ENCODE data around the gene AOX1. TPM values are rescaled to one million over a fixed set of nuclear protein-coding genes. Genes with fewer than 3 reads are reported as not detected.

AOX1 gene
- total RNA-seq, 1 donor from 2014 or later, result 3.4 TPM

DNA sequence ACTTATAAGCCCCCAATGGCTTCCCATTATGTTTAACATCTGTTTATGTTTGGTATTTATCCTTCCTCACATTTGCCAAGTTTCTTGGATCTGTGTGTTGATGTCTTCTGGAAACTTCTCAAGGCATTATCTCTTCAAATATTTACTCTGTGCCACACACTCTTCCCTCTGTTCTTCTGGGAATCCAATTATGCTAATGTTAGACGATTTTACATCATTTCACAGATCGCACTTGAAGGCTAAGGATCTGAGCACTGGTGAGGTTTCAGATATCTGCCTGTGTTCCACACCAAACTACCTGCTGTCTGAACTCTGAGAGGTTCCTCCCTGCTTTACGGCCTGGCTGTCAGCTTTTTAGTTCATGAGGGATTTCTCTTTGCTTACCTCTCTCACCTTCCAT lies 10.1 kb downstream of the AOX1 start:
- H3K9me3 ChIP-seq (ENCODE audit: insufficient read depth, low read depth, low read length), result no peaks in the 10 kb centered on the region
- no peak for FAIRE-seq
- no peak for DNase-seq (ENCODE audit: low read depth)
- no peak overlapping the region for H3K4me3 Mint-ChIP-seq (ENCODE audit: unreplicated experiment)
- no peak overlapping the region for H3K9ac ChIP-seq (ENCODE audit: low read length)
- no peaks in the 10 kb centered on the region for H4K20me1 ChIP-seq (ENCODE audit: insufficient read depth, low read length)
- no peaks in the 10 kb centered on the region for H3K9me3 Mint-ChIP-seq (ENCODE audit: unreplicated experiment)
- no peak overlapping the region for H3K27ac Mint-ChIP-seq (ENCODE audit: unreplicated experiment)
- H3K4me2 ChIP-seq (ENCODE audit: low read length), result no peak overlapping the region
- peaks cover 6% of the 10 kb centered on the region for H3K4me1 Mint-ChIP-seq (ENCODE audit: low read depth, unreplicated experiment)
- no peak overlapping the region for H3K27ac ChIP-seq (ENCODE audit: low read depth, low read length)
- no peak overlapping the region for H3K4me3 ChIP-seq (ENCODE audit: insufficient read depth, low read depth, low read length)
- H3K79me2 ChIP-seq (ENCODE audit: insufficient read depth, low read length), result no peaks in the 10 kb centered on the region
- peaks cover 4% of the 10 kb centered on the region for H3K27me3 Mint-ChIP-seq (ENCODE audit: low read depth, unreplicated experiment)
- H3K4me1 ChIP-seq (ENCODE audit: insufficient read depth, low read length), result peaks cover 9% of the 10 kb centered on the region
- H3K27me3 ChIP-seq (ENCODE audit: insufficient read depth, low read length), result no peaks in the 10 kb centered on the region
- no peaks in the 10 kb centered on the region for H3K36me3 ChIP-seq (ENCODE audit: insufficient read depth, low read length)
- no peak for TF ChIP-seq EZH2 (IDR thresholded peaks at IDR 0.05; ENCODE audit: insufficient read depth, low read length)
- no peaks in the 10 kb centered on the region for H3K36me3 Mint-ChIP-seq (ENCODE audit: low read depth, unreplicated experiment)
- H2AFZ ChIP-seq (ENCODE audit: low read depth, low read length), result no peak overlapping the region

DNA sequence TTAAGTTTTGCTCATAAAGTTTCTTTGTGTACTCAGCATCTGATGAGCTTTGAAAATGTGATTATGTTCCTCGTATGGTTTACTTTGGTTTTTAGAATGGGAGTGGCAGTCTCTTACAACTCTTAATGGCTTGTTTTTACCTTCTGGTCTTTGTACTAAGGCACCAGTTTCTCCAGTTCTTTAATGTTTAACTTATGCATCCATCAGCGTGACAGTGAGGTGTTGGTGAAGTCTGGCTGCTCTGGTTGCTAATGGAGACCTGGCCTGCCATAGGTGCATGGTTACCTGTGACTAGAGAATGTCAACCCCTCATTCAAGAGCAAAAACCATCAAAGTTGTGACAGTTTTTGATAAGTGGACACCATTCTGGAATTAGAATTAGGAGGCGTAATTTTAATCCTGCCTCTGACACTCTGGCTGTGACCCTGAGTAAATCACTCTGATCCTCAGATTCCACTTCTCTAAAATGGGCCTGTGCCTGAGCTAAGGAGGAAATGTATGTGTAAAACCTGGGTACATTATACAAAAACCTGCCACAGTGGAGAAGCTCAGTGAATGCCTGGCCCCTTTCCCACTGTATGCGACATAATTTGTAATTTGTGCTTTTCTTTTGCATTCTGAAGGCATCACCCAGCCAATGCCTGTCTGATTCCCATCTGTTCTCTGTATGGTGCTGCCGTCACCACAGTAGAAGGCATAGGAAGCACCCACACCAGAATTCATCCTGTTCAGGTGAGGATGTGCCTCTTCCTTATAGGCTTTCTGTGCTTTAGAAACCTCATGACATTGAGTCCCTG lies 11.2 kb downstream of the AOX1 start:
- no peaks in the 10 kb centered on the region for H3K9me3 ChIP-seq (ENCODE audit: insufficient read depth, low read depth, low read length)
- no peaks in the 10 kb centered on the region for H4K20me1 ChIP-seq (ENCODE audit: insufficient read depth, low read length)
- H3K27me3 ChIP-seq (ENCODE audit: insufficient read depth, low read length), result no peaks in the 10 kb centered on the region
- H3K4me2 ChIP-seq (ENCODE audit: low read length), result no peak overlapping the region
- H3K27ac ChIP-seq (ENCODE audit: low read depth, low read length), result no peak overlapping the region
- H3K4me3 ChIP-seq (ENCODE audit: insufficient read depth, low read depth, low read length), result no peak overlapping the region
- TF ChIP-seq, protein P1, sequence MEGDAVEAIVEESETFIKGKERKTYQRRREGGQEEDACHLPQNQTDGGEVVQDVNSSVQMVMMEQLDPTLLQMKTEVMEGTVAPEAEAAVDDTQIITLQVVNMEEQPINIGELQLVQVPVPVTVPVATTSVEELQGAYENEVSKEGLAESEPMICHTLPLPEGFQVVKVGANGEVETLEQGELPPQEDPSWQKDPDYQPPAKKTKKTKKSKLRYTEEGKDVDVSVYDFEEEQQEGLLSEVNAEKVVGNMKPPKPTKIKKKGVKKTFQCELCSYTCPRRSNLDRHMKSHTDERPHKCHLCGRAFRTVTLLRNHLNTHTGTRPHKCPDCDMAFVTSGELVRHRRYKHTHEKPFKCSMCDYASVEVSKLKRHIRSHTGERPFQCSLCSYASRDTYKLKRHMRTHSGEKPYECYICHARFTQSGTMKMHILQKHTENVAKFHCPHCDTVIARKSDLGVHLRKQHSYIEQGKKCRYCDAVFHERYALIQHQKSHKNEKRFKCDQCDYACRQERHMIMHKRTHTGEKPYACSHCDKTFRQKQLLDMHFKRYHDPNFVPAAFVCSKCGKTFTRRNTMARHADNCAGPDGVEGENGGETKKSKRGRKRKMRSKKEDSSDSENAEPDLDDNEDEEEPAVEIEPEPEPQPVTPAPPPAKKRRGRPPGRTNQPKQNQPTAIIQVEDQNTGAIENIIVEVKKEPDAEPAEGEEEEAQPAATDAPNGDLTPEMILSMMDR (IDR thresholded peaks at IDR 0.05; ENCODE audit: insufficient read depth, low read depth, low read length), result no peak
- TF ChIP-seq EZH2 (IDR thresholded peaks at IDR 0.05; ENCODE audit: insufficient read depth, low read length), result no peak
- H3K79me2 ChIP-seq (ENCODE audit: insufficient read depth, low read length), result no peaks in the 10 kb centered on the region
- DNase-seq (ENCODE audit: low read depth) (no peak), FAIRE-seq (no peak)
- H3K27ac Mint-ChIP-seq (ENCODE audit: unreplicated experiment), result no peak overlapping the region
- H3K9me3 Mint-ChIP-seq (ENCODE audit: unreplicated experiment), result no peaks in the 10 kb centered on the region
- H3K36me3 Mint-ChIP-seq (ENCODE audit: low read depth, unreplicated experiment), result no peaks in the 10 kb centered on the region
- H3K4me1 ChIP-seq (ENCODE audit: insufficient read depth, low read length), result peaks cover 10% of the 10 kb centered on the region
- H3K36me3 ChIP-seq (ENCODE audit: insufficient read depth, low read length), result no peaks in the 10 kb centered on the region
- H2AFZ ChIP-seq (ENCODE audit: low read depth, low read length), result no peak overlapping the region
- peaks cover 4% of the 10 kb centered on the region for H3K27me3 Mint-ChIP-seq (ENCODE audit: low read depth, unreplicated experiment)
- no peak overlapping the region for H3K9ac ChIP-seq (ENCODE audit: low read length)
- H3K4me3 Mint-ChIP-seq (ENCODE audit: unreplicated experiment), result no peak overlapping the region
- H3K4me1 Mint-ChIP-seq (ENCODE audit: low read depth, unreplicated experiment), result peaks cover 6% of the 10 kb centered on the region

DNA sequence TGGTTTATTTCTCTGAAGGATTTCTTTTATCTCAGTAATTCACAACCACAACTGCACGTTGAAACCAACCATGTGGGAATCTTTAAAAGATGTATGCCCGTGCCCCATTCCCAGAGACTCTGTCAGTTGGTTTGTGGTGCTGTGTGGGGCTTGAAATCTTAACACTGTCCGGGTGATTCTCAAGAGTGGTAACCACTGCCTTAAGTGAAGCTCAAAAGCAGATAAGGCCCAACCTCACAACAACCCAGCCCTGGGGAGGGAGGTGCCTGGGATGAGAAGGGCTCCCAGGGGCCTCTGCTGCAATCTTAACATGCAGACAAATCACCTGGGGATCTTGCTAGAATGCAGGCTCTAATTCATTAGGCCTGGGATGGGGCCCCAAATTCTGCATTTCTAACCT lies 13.4 kb downstream of the AOX1 start:
- Histone ChIP-seq H3K9me3 (ENCODE audit: insufficient read depth, low read depth, low read length) (no peaks in the 10 kb centered on the region), H3K4me2 (ENCODE audit: low read length) (no peak overlapping the region), H3K79me2 (ENCODE audit: insufficient read depth, low read length) (no peaks in the 10 kb centered on the region), H4K20me1 (ENCODE audit: insufficient read depth, low read length) (no peaks in the 10 kb centered on the region), H2AFZ (ENCODE audit: low read depth, low read length) (no peak overlapping the region), H3K27me3 (ENCODE audit: insufficient read depth, low read length) (no peaks in the 10 kb centered on the region), H3K27ac (ENCODE audit: low read depth, low read length) (no peak overlapping the region), H3K4me3 (ENCODE audit: insufficient read depth, low read depth, low read length) (no peak overlapping the region), H3K36me3 (ENCODE audit: insufficient read depth, low read length) (no peaks in the 10 kb centered on the region), H3K9ac (ENCODE audit: low read length) (no peak overlapping the region), H3K4me1 (ENCODE audit: insufficient read depth, low read length) (peaks cover 17% of the 10 kb centered on the region)
- no peak overlapping the region for H3K4me3 Mint-ChIP-seq (ENCODE audit: unreplicated experiment)
- TF ChIP-seq EZH2 (IDR thresholded peaks at IDR 0.05; ENCODE audit: insufficient read depth, low read length), result no peak
- TF ChIP-seq, protein P1 (IDR thresholded peaks at IDR 0.05; ENCODE audit: insufficient read depth, low read depth, low read length), result no peak
- H3K4me1 Mint-ChIP-seq (ENCODE audit: low read depth, unreplicated experiment), result peaks cover 15% of the 10 kb centered on the region
- peaks cover 4% of the 10 kb centered on the region for H3K27me3 Mint-ChIP-seq (ENCODE audit: low read depth, unreplicated experiment)
- no peak for FAIRE-seq
- no peak for DNase-seq (ENCODE audit: low read depth)
- no peaks in the 10 kb centered on the region for H3K36me3 Mint-ChIP-seq (ENCODE audit: low read depth, unreplicated experiment)
- H3K9me3 Mint-ChIP-seq (ENCODE audit: unreplicated experiment), result no peaks in the 10 kb centered on the region
- H3K27ac Mint-ChIP-seq (ENCODE audit: unreplicated experiment), result no peak overlapping the region
